Activated T-helper 1 cell treated with anti-CD3 and anti-CD28 coated beads, Interleukin-2, amount 50 U/mL, for 16 hours (primary cell): ENCODE results near the gene LRRC4C.

ENCODE experiments used
- DNase-seq, 2 donors: peaks; one replicate each; pipeline ENCODE4 v3.0.0-alpha.2; 2020; ENCODE audit warnings: low read depth in 1 of 2, low spot score in 1 of 2

The LRRC4C gene

GRCh38 chr11:41267451-41267850 is 192.0 kb downstream of the LRRC4C start:
- DNase-seq, result no peak

- DNase-seq, result no peak
Measured at GRCh38 chr11:41256041-41256440, 203.4 kb downstream of the LRRC4C start.

GRCh38 chr11:41254966-41255365 is 204.5 kb downstream of the LRRC4C start:
- no peak for DNase-seq

- DNase-seq, result no peak
Measured at GRCh38 chr11:41250408-41250935, 209.0 kb downstream of the LRRC4C start.

- no peak for DNase-seq
Measured at GRCh38 chr11:41247621-41248020, 211.8 kb downstream of the LRRC4C start.

GRCh38 chr11:41246399-41246745 is 213.1 kb downstream of the LRRC4C start:
- DNase-seq, result no peak

- DNase-seq, result no peak
Measured at GRCh38 chr11:41245704-41246398, 213.6 kb downstream of the LRRC4C start.

GRCh38 chr11:41245184-41245583 is 214.3 kb downstream of the LRRC4C start:
- DNase-seq, result no peak

GRCh38 chr11:41237382-41237781 is 222.1 kb downstream of the LRRC4C start:
- no peak for DNase-seq

GRCh38 chr11:41235668-41236067 is 223.8 kb downstream of the LRRC4C start:
- no peak for DNase-seq

GRCh38 chr11:41225856-41226633 is 233.4 kb downstream of the LRRC4C start:
- DNase-seq, result no peak

GRCh38 chr11:41222236-41222635 is 237.2 kb downstream of the LRRC4C start:
- DNase-seq, result no peak

GRCh38 chr11:41206388-41206787 is 253.1 kb downstream of the LRRC4C start:
- no peak for DNase-seq

GRCh38 chr11:41201156-41201555 is 258.3 kb downstream of the LRRC4C start:
- no peak for DNase-seq

- DNase-seq, result no peak
Measured at GRCh38 chr11:41190437-41191082, 268.9 kb downstream of the LRRC4C start.

- DNase-seq, result no peak
Measured at GRCh38 chr11:41189701-41190436, 269.6 kb downstream of the LRRC4C start.

- DNase-seq, result no peak
Measured at GRCh38 chr11:41177791-41178190, 281.7 kb downstream of the LRRC4C start.

GRCh38 chr11:41175304-41175972 is 284.0 kb downstream of the LRRC4C start:
- DNase-seq, result no peak

- no peak for DNase-seq
Measured at GRCh38 chr11:41146326-41146725, 313.1 kb downstream of the LRRC4C start.

GRCh38 chr11:41145420-41145819 is 314.0 kb downstream of the LRRC4C start:
- no peak for DNase-seq

- no peak for DNase-seq
Measured at GRCh38 chr11:41134971-41135370, 324.5 kb downstream of the LRRC4C start.
